Keratinocyte (primary cell): ENCODE measurements around the gene ATP2B2.

Source experiments
- EZH2 ChIP-seq: IDR thresholded peaks from one replicate; pipeline ENCODE4 v1.6.1; 2012; ENCODE audit warnings: inconsistent platforms, mild to moderate bottlenecking, low read length, moderate library complexity
- TF ChIP-seq, protein P1 (sequence below), 3 experiments: IDR thresholded peaks in 1 of 3; conservative IDR thresholded peaks in 1 of 3; optimal IDR thresholded peaks in 1 of 3; 2 replicates in 2 of 3; 3 replicates in 1 of 3; pipeline versions ENCODE3 to v1.5.1; 2011; ENCODE audit warnings: low read length in 3 of 3, mild to moderate bottlenecking in 3 of 3, moderate library complexity in 2 of 3, control low read depth in 1 of 3, inconsistent platforms in 1 of 3; ENCODE audit not compliant: insufficient read depth in 2 of 3; ENCODE audit errors: extremely low read depth in 1 of 3

DNA sequence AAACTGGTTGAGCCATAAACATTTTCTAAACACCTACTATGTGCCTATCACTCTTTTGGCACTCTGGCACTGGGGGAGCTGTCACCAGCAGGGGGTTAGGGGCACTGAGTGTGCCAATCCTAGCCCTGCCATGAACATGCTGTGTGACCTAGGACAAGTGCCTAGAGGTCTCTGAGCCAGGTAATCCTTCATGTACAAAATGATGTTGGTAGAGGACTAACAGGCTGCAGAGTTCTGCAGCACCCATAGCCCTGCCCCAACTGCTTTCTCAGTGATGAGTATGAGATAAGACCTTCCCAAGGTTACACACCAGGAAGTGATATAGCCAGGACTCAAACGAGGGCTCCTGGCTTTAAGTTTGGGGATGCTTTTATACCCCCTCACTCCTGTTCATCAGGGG lies 99.6 kb downstream of the ATP2B2 start:
- TF ChIP-seq EZH2: no peak
- TF ChIP-seq, protein P1, sequence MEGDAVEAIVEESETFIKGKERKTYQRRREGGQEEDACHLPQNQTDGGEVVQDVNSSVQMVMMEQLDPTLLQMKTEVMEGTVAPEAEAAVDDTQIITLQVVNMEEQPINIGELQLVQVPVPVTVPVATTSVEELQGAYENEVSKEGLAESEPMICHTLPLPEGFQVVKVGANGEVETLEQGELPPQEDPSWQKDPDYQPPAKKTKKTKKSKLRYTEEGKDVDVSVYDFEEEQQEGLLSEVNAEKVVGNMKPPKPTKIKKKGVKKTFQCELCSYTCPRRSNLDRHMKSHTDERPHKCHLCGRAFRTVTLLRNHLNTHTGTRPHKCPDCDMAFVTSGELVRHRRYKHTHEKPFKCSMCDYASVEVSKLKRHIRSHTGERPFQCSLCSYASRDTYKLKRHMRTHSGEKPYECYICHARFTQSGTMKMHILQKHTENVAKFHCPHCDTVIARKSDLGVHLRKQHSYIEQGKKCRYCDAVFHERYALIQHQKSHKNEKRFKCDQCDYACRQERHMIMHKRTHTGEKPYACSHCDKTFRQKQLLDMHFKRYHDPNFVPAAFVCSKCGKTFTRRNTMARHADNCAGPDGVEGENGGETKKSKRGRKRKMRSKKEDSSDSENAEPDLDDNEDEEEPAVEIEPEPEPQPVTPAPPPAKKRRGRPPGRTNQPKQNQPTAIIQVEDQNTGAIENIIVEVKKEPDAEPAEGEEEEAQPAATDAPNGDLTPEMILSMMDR (optimal IDR thresholded peaks at IDR 0.05 in 1 of 3, IDR thresholded peaks at IDR 0.05 in 1 of 3, conservative IDR thresholded peaks at IDR 0.05 in 1 of 3; ENCODE audit: extremely low read depth in 1 of 3, insufficient read depth in 2 of 3, low read length in 3 of 3): no peak
